ENCODE results near the gene GPBP1.
"Not testable (repeated sequence)": the region's sequence is repeated elsewhere in the genome, so short reads cannot be mapped to it uniquely, and the experiment has no call there.

GPBP1 gene

GRCh38 chr5:57216714-57217113 is 42.9 kb downstream of the GPBP1 start:
- peak; percentile 68 for DNase-seq

- DNase-seq = no peak
These were observed 45.5 kb downstream of the GPBP1 start for GRCh38 chr5:57219386-57219785.

GRCh38 chr5:57221049-57221568 is 47.2 kb downstream of the GPBP1 start:
- DNase-seq = peak; percentile 62

GRCh38 chr5:57225553-57225952 is 51.7 kb downstream of the GPBP1 start:
- DNase-seq = no peak

GRCh38 chr5:57229313-57229712 is 55.5 kb downstream of the GPBP1 start:
- DNase-seq = no peak

- DNase-seq = no peak
These were observed 57.7 kb downstream of the GPBP1 start for GRCh38 chr5:57231607-57232006.

- no peak for DNase-seq
These were observed 58.6 kb downstream of the GPBP1 start for GRCh38 chr5:57232293-57233033.

- DNase-seq = no peak
These were observed 69.7 kb downstream of the GPBP1 start for GRCh38 chr5:57243286-57244137.

- no peak for DNase-seq
These were observed 70.5 kb downstream of the GPBP1 start for GRCh38 chr5:57244331-57244730.

- no peak for DNase-seq
These were observed 72.6 kb downstream of the GPBP1 start for GRCh38 chr5:57246426-57246825.

GRCh38 chr5:57247765-57248164 is 73.9 kb downstream of the GPBP1 start:
- no peak for DNase-seq

GRCh38 chr5:57249265-57249874 is 75.5 kb downstream of the GPBP1 start:
- DNase-seq = no peak

- DNase-seq = no peak
These were observed 84.2 kb downstream of the GPBP1 start for GRCh38 chr5:57258052-57258451.

GRCh38 chr5:57258943-57259342 is 85.1 kb downstream of the GPBP1 start:
- DNase-seq = no peak

GRCh38 chr5:57259704-57260103 is 85.8 kb downstream of the GPBP1 start:
- no peak for DNase-seq

GRCh38 chr5:57262541-57262940 is 88.7 kb downstream of the GPBP1 start:
- no peak for DNase-seq

- no peak for DNase-seq
These were observed 93.9 kb downstream of the GPBP1 start for GRCh38 chr5:57267805-57268204.

- no peak for DNase-seq
These were observed 102.5 kb downstream of the GPBP1 start for GRCh38 chr5:57276353-57276752.

GRCh38 chr5:57277085-57277484 is 103.2 kb downstream of the GPBP1 start:
- DNase-seq = peak; percentile 14

- DNase-seq = no peak
These were observed 107.0 kb downstream of the GPBP1 start for GRCh38 chr5:57280853-57281252.

GRCh38 chr5:57285084-57285483 is 111.2 kb downstream of the GPBP1 start:
- DNase-seq = not testable (repeated sequence)

GRCh38 chr5:57291894-57292293 is 118.0 kb downstream of the GPBP1 start:
- DNase-seq = no peak

GRCh38 chr5:57292336-57292735 is 118.5 kb downstream of the GPBP1 start:
- no peak for DNase-seq
